ENCODE results near the gene RAB14. TPM values are rescaled to one million over a fixed set of nuclear protein-coding genes. Genes with fewer than 3 reads are reported as not detected.

RAB14 gene
- total and polyA plus RNA-seq, 7 experiments from 2014 or later = 30.5 to 66.5 (median 46.4) TPM

DNA sequence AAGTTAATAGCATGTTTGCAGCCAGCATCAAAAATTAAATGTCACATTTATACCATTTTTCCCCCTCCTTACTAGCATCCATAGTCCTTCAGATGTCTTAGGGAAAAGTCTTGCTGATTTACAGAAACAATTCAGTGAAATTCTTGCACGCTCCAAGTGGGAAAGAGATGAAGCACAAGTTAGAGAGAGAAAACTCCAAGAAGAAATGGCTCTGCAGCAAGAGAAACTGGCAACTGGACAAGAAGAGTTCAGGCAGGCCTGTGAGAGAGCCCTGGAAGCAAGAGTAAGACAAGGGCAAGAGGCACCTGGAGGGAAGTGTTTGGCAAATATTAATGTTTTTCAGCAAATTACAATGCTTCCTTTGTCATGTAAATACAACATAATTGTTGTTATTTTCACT, 60.4 kb downstream of the RAB14 start:
- POLR2A ChIA-PET = interaction anchor here (13.4 kb wide), 1 partner anchor 19 kb away, joined by 181 read pairs; no protein-coding TSS in a partner anchor
- Mint-ChIP-seq H3K27ac (peak overlapping the region in 5 of 9 donors; percentile 34 to 83 (median 60)), H3K27me3 (no peaks in the 10 kb centered on the region), H3K4me1 (peaks cover 6 to 24% (median 16%) of the 10 kb centered on the region in 7 donors), H3K9me3 (peaks cover 0 to 1% (median 0%) of the 10 kb centered on the region in 11 donors), H3K4me3 (no peak overlapping the region), H3K36me3 (peaks cover 41 to 76% (median 61%) of the 10 kb centered on the region in 5 donors)
- peak overlapping the region; percentile 6 for H3K27ac ChIP-seq (ENCODE audit: low read depth, low read length)
- ATAC-seq = no peak
- no peak overlapping the region for H3K4me3 ChIP-seq (ENCODE audit: low read length)
- no peak for DNase-seq
- intact Hi-C loops (cut with micrococcal nuclease) = no loop called here
- H3K9me3 ChIP-seq (ENCODE audit: control insufficient read depth in 2 of 3, low read length in 3 of 3) = no peaks in the 10 kb centered on the region
- CTCF ChIA-PET = no interaction called here
- H3K36me3 ChIP-seq (ENCODE audit: control insufficient read depth in 2 of 3, insufficient read depth in 3 of 3, low read length in 3 of 3) = peaks cover 22 to 88% (median 41%) of the 10 kb centered on the region in 3 experiments
- peaks cover 0 to 4% of the 10 kb centered on the region in 2 donors for H3K4me1 ChIP-seq (ENCODE audit: control insufficient read depth in 2 of 2, insufficient read depth in 2 of 2, low read length in 2 of 2)
- no peaks in the 10 kb centered on the region for H3K27me3 ChIP-seq (ENCODE audit: control insufficient read depth in 2 of 2, insufficient read depth in 2 of 2, low read length in 2 of 2)

DNA sequence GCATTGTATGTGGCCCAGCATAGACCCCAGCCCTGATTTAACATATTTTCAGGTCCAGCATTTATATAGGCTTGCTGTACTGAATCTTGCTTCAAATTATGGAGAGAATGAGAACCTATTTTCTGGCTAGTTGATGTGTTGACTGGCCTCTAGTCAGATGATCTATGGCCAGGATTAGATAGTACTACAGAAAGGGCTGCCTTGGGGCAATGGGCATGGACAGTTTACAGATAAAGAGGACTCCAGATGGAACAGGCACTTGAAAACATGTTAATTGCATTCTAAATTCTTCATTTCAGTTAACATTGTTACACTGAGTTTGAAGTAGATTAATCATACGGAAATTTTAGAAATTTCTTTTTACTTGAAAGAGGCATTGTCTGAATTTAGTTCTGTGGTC, 61.5 kb downstream of the RAB14 start:
- DNase-seq (no peak), ATAC-seq (no peak)
- no peaks in the 10 kb centered on the region for H3K27me3 Mint-ChIP-seq
- H3K36me3 Mint-ChIP-seq = peaks cover 43 to 86% (median 58%) of the 10 kb centered on the region in 5 donors
- H3K36me3 ChIP-seq (ENCODE audit: control insufficient read depth in 2 of 3, insufficient read depth in 3 of 3, low read length in 3 of 3) = peaks cover 22 to 88% (median 37%) of the 10 kb centered on the region in 3 experiments
- H3K27ac Mint-ChIP-seq = peak overlapping the region in 8 of 9 donors; percentile 27 to 77 (median 46)
- peaks cover 0 to 1% (median 0%) of the 10 kb centered on the region in 11 donors for H3K9me3 Mint-ChIP-seq
- H3K4me1 ChIP-seq (ENCODE audit: control insufficient read depth in 2 of 2, insufficient read depth in 2 of 2, low read length in 2 of 2) = peaks cover 0 to 4% of the 10 kb centered on the region in 2 donors
- H3K4me3 ChIP-seq (ENCODE audit: low read length) = no peak overlapping the region
- ChIA-PET CTCF (interaction anchor here (2.2 kb wide), 1 partner anchor 19 kb away, joined by 6 read pairs; no protein-coding TSS in a partner anchor), POLR2A (interaction anchor here (13.4 kb wide), 1 partner anchor 18 kb away, joined by 181 read pairs; no protein-coding TSS in a partner anchor)
- H3K9me3 ChIP-seq (ENCODE audit: control insufficient read depth in 2 of 3, low read length in 3 of 3) = no peaks in the 10 kb centered on the region
- H3K27ac ChIP-seq (ENCODE audit: low read depth, low read length) = no peak overlapping the region
- H3K4me1 Mint-ChIP-seq = peaks cover 8 to 30% (median 22%) of the 10 kb centered on the region in 7 donors
- intact Hi-C loops (cut with micrococcal nuclease) = no loop called here
- no peaks in the 10 kb centered on the region for H3K27me3 ChIP-seq (ENCODE audit: control insufficient read depth in 2 of 2, insufficient read depth in 2 of 2, low read length in 2 of 2)
- H3K4me3 Mint-ChIP-seq = no peak overlapping the region

DNA sequence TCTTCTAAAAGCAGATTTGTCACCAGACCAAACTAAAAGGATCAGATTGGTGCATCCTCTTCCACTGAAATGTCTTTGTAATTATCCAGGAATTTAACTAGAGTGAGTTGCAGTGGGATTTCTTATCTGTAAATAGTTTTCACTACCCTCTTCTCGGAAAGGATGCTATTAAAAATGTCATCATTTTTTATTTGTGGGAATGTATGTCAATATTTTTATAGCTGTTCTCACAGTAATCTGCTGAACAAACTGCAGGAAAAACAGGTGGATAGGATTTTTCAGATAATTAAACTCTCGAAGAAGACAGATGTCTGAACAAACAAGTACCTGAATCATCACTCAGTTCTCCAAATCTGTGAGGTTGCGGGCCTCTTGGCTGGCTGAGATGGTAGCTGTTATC, 62.7 kb downstream of the RAB14 start:
- Histone ChIP-seq H3K4me1 (ENCODE audit: control insufficient read depth in 2 of 2, insufficient read depth in 2 of 2, low read length in 2 of 2) (peaks cover 2 to 10% of the 10 kb centered on the region in 2 donors), H3K36me3 (ENCODE audit: control insufficient read depth in 2 of 3, insufficient read depth in 3 of 3, low read length in 3 of 3) (peaks cover 15 to 78% (median 32%) of the 10 kb centered on the region in 3 experiments), H3K27me3 (ENCODE audit: control insufficient read depth in 2 of 2, insufficient read depth in 2 of 2, low read length in 2 of 2) (no peaks in the 10 kb centered on the region), H3K4me3 (ENCODE audit: low read length) (no peak overlapping the region), H3K27ac (ENCODE audit: low read depth, low read length) (no peak overlapping the region), H3K9me3 (ENCODE audit: control insufficient read depth in 2 of 3, low read length in 3 of 3) (no peaks in the 10 kb centered on the region)
- H3K9me3 Mint-ChIP-seq = peaks cover 0 to 1% (median 0%) of the 10 kb centered on the region in 11 donors
- CTCF ChIA-PET = interaction anchor here (0.6 to 2.2 kb wide), 3 partner anchors 17 to 385 kb away, joined by 3 to 6 read pairs (median 3); no protein-coding TSS in a partner anchor
- H3K36me3 Mint-ChIP-seq = peaks cover 32 to 82% (median 53%) of the 10 kb centered on the region in 5 donors
- intact Hi-C loops (cut with micrococcal nuclease) = no loop called here
- H3K4me3 Mint-ChIP-seq = no peak overlapping the region
- POLR2A ChIA-PET = interaction anchor here (13.4 kb wide), 1 partner anchor 17 kb away, joined by 181 read pairs; no protein-coding TSS in a partner anchor
- DNase-seq = no peak
- peak overlapping the region in 5 of 9 donors; percentile 31 to 85 (median 64) for H3K27ac Mint-ChIP-seq
- H3K4me1 Mint-ChIP-seq = peaks cover 12 to 35% (median 33%) of the 10 kb centered on the region in 7 donors
- no peaks in the 10 kb centered on the region for H3K27me3 Mint-ChIP-seq
- ATAC-seq = no peak

DNA sequence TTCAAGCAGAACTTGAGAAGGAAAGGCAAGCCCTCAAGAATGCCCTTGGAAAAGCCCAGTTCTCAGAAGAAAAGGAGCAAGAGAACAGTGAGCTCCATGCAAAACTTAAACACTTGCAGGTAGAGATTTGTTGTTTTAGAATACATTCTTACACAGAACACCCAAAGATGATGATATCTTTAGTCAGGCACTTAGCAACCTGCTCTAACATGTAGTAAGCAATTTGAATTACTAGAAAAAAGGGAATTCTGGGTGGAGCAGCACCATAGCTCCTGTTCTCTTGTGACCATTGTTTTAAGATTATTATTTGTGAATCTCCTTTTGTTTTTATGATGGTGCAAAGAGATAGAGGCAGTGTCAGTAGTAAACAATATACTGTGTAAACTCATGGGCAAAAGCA, 63.1 kb downstream of the RAB14 start:
- ATAC-seq (no peak), DNase-seq (no peak)
- intact Hi-C loops (cut with micrococcal nuclease) = no loop called here
- Mint-ChIP-seq H3K4me3 (no peak overlapping the region), H3K27ac (peak overlapping the region in 7 of 9 donors; percentile 1 to 82 (median 72)), H3K36me3 (peaks cover 30 to 82% (median 52%) of the 10 kb centered on the region in 5 donors), H3K9me3 (peaks cover 0 to 1% (median 0%) of the 10 kb centered on the region in 11 donors), H3K27me3 (no peaks in the 10 kb centered on the region), H3K4me1 (peaks cover 12 to 39% (median 36%) of the 10 kb centered on the region in 7 donors)
- Histone ChIP-seq H3K36me3 (ENCODE audit: control insufficient read depth in 2 of 3, insufficient read depth in 3 of 3, low read length in 3 of 3) (peaks cover 15 to 73% (median 32%) of the 10 kb centered on the region in 3 experiments), H3K27me3 (ENCODE audit: control insufficient read depth in 2 of 2, insufficient read depth in 2 of 2, low read length in 2 of 2) (no peaks in the 10 kb centered on the region), H3K4me3 (ENCODE audit: low read length) (no peak overlapping the region), H3K4me1 (ENCODE audit: control insufficient read depth in 2 of 2, insufficient read depth in 2 of 2, low read length in 2 of 2) (peaks cover 6 to 13% of the 10 kb centered on the region in 2 donors), H3K9me3 (ENCODE audit: control insufficient read depth in 2 of 3, low read length in 3 of 3) (no peaks in the 10 kb centered on the region), H3K27ac (ENCODE audit: low read depth, low read length) (no peak overlapping the region)
- ChIA-PET POLR2A (interaction anchor here (1.0 to 13.4 kb wide), 2 partner anchors 9 to 17 kb away, joined by 3 to 181 read pairs; no protein-coding TSS in a partner anchor), CTCF (interaction anchor here (1.0 to 2.2 kb wide), 2 partner anchors 17 to 22 kb away, joined by 3 to 6 read pairs; no protein-coding TSS in a partner anchor)

DNA sequence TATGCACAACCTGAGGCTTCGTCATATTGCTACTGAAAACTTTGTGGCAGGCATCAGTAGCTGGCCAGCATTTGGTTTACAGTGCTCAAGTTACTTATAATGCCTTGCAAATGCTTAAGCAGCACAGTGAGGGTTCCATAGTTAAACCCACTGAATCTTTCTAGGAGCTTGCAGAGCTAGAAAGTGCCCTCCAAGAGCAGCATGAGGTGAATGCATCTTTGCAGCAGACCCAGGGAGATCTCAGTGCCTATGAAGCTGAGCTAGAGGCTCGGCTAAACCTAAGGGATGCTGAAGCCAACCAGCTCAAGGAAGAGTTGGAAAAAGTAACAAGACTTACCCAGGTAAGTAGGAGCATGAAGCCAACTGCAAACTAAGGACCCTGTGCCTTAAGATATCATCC, 66.0 kb downstream of the RAB14 start:
- POLR2A ChIA-PET = interaction anchor here (0.6 to 13.4 kb wide), 6 partner anchors 14 to 202 kb away, joined by 3 to 181 read pairs (median 4); partner anchors contain the start of gene RAB14

DNA sequence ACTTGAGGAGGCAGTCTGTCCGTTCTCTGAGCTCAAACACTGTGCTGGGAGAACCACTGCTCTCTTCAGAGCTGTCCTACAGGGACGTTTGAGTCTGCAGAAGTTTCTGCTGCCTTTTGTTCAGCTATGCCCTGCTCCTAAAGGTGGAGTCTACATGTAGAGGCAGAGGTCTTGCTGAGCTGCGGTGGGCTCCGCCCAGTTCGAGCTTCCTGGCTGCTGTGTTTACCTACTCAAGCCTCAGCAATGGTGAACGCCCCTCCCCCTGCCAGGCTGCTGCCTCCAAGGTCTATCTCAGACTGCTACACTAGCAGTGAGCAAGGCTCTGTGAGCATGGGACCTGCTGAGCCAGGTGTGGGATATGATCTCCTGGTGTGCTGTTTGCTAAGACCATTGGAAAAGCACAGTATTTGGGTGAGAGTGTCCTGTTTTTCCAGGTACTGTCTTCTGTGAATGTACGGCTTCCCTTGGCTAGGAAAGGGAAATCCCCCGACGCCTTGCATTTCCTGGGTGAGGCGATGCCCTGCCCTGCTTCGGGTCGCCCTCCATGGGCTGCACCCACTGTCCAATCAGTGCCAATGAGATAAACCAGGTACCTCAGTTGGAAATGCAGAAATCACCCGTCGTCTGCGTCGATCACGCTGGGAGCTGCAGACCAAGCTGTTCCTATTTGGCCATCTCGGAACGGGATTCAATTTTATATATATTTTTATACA, 68.4 kb downstream of the RAB14 start:
- H3K36me3 Mint-ChIP-seq = peaks cover 33 to 81% (median 63%) of the 10 kb centered on the region in 5 donors
- peak overlapping the region; percentile 46 for H3K27ac ChIP-seq (ENCODE audit: low read depth, low read length)
- peak overlapping the region; percentile 21 to 82 (median 74) for H3K4me3 Mint-ChIP-seq
- ATAC-seq (peak; percentile 99), DNase-seq (peak; percentile 39 to 88 (median 79))
- peak overlapping the region; percentile 51 for H3K4me3 ChIP-seq (ENCODE audit: low read length)
- H3K27me3 ChIP-seq (ENCODE audit: control insufficient read depth in 2 of 2, insufficient read depth in 2 of 2, low read length in 2 of 2) = no peaks in the 10 kb centered on the region
- intact Hi-C loops (cut with micrococcal nuclease) = loop anchor here (1.0 to 2.0 kb wide), 4 partner anchors 12 to 68 kb away; partner anchors contain the start of gene RAB14 (in 1 of the 2)
- no peaks in the 10 kb centered on the region for H3K27me3 Mint-ChIP-seq
- peaks cover 10 to 49% (median 20%) of the 10 kb centered on the region in 11 donors for H3K9me3 Mint-ChIP-seq
- H3K4me1 ChIP-seq (ENCODE audit: control insufficient read depth in 2 of 2, insufficient read depth in 2 of 2, low read length in 2 of 2) = peaks cover 23 to 40% of the 10 kb centered on the region in 2 donors
- H3K9me3 ChIP-seq (ENCODE audit: control insufficient read depth in 2 of 3, low read length in 3 of 3) = peaks cover 0 to 4% (median 0%) of the 10 kb centered on the region in 3 experiments
- peak overlapping the region; percentile 76 to 99 (median 90) for H3K27ac Mint-ChIP-seq
- ChIA-PET POLR2A (interaction anchor here (0.7 to 13.4 kb wide), 11 partner anchors 11 to 202 kb away, joined by 3 to 181 read pairs (median 3); partner anchors contain the start of gene CNTRL), CTCF (interaction anchor here (1.6 to 2.8 kb wide), 3 partner anchors 10 to 35 kb away, joined by 6 to 29 read pairs (median 11); no protein-coding TSS in a partner anchor)
- H3K36me3 ChIP-seq (ENCODE audit: control insufficient read depth in 2 of 3, insufficient read depth in 3 of 3, low read length in 3 of 3) = peaks cover 0 to 22% (median 5%) of the 10 kb centered on the region in 3 experiments
- H3K4me1 Mint-ChIP-seq = peaks cover 48 to 91% (median 82%) of the 10 kb centered on the region in 7 donors

More for the DNA sequence above, 66.0 kb downstream of the RAB14 start:
- DNase-seq = no peak
- CTCF ChIA-PET = interaction anchor here (0.8 to 1.7 kb wide), 4 partner anchors 14 to 380 kb away, joined by 3 to 9 read pairs (median 3); no protein-coding TSS in a partner anchor
- peaks cover 1 to 28% (median 12%) of the 10 kb centered on the region in 11 donors for H3K9me3 Mint-ChIP-seq
- Histone ChIP-seq H3K4me3 (ENCODE audit: low read length) (no peak overlapping the region), H3K36me3 (ENCODE audit: control insufficient read depth in 2 of 3, insufficient read depth in 3 of 3, low read length in 3 of 3) (peaks cover 3 to 46% (median 16%) of the 10 kb centered on the region in 3 experiments), H3K4me1 (ENCODE audit: control insufficient read depth in 2 of 2, insufficient read depth in 2 of 2, low read length in 2 of 2) (peaks cover 23 to 36% of the 10 kb centered on the region in 2 donors), H3K27ac (ENCODE audit: low read depth, low read length) (no peak overlapping the region), H3K27me3 (ENCODE audit: control insufficient read depth in 2 of 2, insufficient read depth in 2 of 2, low read length in 2 of 2) (no peaks in the 10 kb centered on the region), H3K9me3 (ENCODE audit: control insufficient read depth in 2 of 3, low read length in 3 of 3) (peaks cover 0 to 4% (median 0%) of the 10 kb centered on the region in 3 experiments)
- intact Hi-C loops (cut with micrococcal nuclease) = no loop called here
- H3K36me3 Mint-ChIP-seq = peaks cover 27 to 78% (median 49%) of the 10 kb centered on the region in 5 donors
- peak overlapping the region in 7 of 9 donors; percentile 4 to 99 (median 59) for H3K27ac Mint-ChIP-seq
- H3K27me3 Mint-ChIP-seq = no peaks in the 10 kb centered on the region
- no peak overlapping the region for H3K4me3 Mint-ChIP-seq
- peaks cover 34 to 68% (median 58%) of the 10 kb centered on the region in 7 donors for H3K4me1 Mint-ChIP-seq
- ATAC-seq = no peak

Measured in naive thymus-derived CD4-positive, alpha-beta T cell (primary cell).